KBM-7 (cell line): Measurements from ENCODE around the gene GNB2.

Experiments
- DNase-seq: peaks from one replicate; pipeline ENCODE4 v3.0.0-alpha.2; 2015
- in situ Hi-C: fragments of 300-500 bp; cut with MboI; formaldehyde crosslinking; loops from 2 replicates; pipeline ENCODE4 v1.14.3; 2020; ENCODE audit warnings: low sequenced_read_pairs, low pct_unique_long_range_greater_than_20kb, mixed read lengths

Gene GNB2

DNA sequence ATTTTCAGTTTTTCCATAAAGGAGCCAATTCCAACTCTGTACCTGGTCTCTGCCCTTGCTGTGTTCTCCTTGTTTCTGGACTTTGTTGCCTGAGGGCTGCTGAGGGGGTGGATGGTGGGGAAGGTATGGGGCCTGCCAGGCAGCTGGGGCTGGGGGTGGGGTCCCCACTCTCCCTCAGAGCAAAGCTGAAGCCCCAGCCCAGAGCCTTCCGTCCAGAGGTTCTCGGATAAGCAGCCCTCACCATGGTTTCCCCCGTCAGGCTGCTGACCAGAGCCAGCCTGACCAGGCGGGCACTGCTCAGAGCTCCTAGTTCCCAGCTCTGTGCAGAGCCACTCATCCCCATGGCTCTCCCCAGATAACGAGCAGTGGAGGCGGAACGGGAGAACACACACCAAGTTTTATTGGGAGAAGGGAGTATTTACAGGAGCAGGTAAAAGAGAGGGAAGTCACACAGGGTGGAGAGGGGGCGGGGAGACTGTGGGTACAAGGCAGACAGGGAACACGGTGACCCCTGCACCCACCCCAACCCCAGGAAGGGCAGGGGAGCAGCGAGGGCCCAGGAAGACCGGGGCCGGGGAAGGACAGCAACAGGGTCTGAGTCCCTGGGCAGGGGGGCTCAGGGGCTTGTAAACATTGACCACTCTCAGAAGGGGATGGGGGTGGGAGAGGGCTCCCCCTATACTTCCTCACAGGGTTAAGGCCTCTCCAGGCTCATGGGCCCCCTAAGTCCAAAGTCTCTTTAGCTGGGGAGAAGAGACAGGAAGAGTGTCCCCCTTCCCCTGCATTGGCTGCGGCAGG, 5.8 kb downstream of the GNB2 start:
- in situ Hi-C loops, result no loop called here
- no peak for DNase-seq

DNA sequence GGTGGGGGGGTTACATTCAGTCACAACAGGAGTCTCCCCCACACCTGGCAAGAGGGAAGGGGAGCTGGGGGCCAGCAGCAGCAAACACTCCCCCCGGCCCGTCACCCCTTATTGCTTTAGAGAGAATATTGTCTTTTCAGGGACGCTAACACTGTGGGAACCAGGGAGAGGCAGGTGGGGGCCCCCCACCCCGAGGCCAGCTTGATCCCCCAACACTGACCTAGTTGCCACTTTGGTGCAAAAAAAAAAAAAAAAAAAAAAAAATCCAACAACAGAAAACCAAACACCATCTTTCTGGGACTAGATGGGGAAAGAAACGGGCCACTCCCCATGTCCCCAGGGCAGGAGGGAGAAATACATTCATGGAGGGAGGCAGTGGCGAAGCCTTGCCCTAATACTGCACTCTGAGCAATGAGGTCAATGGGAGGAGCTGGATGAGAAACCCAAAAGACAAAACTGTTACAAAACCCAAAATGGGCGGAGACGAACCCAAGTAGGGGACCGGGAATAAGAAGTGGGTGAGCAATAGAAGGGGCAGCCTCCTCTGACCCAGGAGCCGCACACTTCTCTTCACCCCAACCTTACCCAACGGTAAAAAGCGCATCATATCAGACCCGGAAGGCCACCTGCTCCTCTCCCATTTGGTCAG, 6.5 kb downstream of the GNB2 start:
- in situ Hi-C loops, result no loop called here
- DNase-seq, result no peak

GRCh38 chr7:100680576-100681271, 7.2 kb downstream of the GNB2 start:
- DNase-seq, result no peak

DNA sequence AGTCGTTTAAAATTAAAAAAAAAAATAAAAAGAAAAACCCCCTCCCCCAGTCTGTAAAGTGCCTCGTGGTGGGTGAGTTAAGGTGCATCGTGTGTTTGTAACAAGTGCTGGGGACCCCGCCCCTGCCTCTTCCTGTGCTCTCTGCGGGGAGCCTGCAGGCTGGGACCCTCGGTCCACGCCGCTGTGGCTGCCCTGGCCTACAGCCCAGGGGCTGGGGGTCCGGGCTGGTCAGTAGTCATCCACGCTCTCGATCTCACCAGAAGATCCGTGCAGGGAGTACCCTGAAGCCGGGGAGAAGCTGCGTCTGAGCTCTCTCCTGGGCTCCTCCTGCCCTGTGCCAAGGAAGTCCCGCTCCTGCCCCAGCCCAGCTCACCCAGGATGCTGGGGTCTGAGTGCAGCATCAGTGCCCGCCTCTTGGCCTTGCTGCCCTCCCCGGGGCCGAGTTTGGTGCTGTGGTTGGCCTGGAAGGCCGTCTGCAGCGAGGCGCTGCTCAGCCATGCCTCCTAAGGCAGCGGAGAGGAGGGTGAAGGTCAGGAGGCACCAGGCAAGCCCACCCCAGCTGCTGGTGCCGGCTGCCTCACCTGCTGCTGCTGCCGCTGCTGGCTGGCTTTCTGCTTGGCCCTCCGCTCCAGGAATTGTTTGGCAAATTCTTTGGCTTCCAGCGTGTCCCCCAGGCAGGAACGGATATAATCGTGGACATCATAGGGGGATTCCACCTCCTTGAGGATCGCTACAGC, 8.1 kb downstream of the GNB2 start:
- DNase-seq, result no peak

More at GRCh38 chr7:100680576-100681271, 7.2 kb downstream of the GNB2 start:
- in situ Hi-C loops, result no loop called here

DNA sequence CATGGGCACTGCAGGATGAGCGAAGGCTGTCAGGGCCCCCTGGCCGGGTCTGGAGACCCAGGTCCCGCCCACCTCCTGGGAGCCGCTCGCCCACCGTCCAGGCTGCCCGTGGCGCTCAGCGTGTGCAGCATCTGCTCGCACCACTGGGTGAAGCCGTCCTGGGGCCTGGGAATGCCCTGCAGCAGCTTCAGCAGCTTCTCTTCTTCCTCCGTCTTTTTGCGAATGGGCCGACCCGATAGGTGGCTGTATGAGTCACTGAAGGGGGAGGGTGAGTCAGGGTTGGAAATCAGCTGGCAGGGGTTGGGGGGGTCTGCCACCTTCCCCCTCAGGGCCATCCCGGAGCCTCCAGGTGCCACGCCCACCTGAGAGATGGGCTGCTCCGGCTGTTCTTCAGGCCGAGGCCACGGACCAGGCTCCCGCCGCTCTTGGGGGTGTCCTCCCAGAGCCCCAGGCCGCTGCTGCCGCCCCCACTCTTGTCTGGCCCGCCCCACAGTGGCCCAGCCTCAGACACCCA, 8.7 kb downstream of the GNB2 start:
- no peak for DNase-seq
- in situ Hi-C loops, result no loop called here

More for the DNA sequence above, 8.1 kb downstream of the GNB2 start:
- in situ Hi-C loops, result no loop called here

GRCh38 chr7:100682991-100683658, 9.6 kb downstream of the GNB2 start:
- DNase-seq, result no peak
- in situ Hi-C loops, result no loop called here

GRCh38 chr7:100683659-100684533, 10.4 kb downstream of the GNB2 start:
- in situ Hi-C loops, result no loop called here
- no peak for DNase-seq

GRCh38 chr7:100684534-100685042, 11.0 kb downstream of the GNB2 start:
- in situ Hi-C loops, result no loop called here
- DNase-seq, result no peak

DNA sequence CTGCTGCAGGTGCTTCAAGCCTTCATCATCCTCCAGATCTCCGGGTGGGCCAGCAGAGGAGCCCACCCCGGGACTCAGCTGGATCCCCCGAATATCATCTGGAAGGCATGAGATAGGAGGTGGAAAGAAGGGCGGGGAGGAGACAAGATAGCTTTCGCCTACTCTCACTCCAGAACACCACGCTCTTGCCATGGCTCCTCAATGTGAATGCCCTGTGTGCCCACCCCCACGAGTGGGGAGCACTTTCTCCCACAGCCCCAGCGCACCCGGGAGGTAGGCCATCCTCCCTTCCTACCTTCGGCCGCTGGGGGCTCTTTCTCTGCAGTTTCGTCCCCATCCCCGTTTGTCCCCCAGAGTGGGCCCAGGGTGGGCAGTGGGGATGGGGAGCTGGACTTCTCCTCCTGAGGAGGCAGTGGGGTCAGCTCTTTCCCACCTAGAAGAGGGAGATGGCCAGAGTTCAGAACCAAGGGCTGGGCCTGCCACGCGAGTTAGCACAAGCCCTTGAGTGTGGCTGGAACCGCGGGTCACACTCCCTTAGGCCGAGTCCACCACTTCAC, 11.6 kb downstream of the GNB2 start:
- in situ Hi-C loops, result no loop called here
- DNase-seq, result no peak

- no peak for DNase-seq
- in situ Hi-C loops, result no loop called here
Measured at GRCh38 chr7:100685631-100686145, 12.1 kb downstream of the GNB2 start.

- in situ Hi-C loops, result no loop called here
- no peak for DNase-seq
Measured at GRCh38 chr7:100686201-100686821, 12.8 kb downstream of the GNB2 start.

DNA sequence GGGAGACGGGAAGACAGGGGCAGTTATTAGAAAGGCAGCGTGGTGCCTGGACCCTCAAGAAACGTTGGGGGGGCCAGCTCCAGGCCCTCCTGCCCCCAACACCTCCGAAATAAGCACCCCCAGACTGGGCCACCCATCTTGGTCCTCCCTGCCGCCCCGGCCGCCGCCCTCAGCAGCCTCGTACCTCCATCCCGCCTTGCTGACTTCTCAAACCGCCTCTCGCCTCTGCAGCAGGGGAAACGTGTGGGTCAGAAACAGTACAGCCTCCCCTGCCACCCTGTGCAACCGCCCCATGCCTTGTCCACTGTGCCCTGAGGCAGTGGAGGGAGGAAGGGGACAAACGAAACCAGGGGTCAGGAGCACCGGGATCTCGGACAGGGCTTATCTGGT, 13.3 kb downstream of the GNB2 start:
- in situ Hi-C loops, result no loop called here

GRCh38 chr7:100687261-100687660, 13.7 kb downstream of the GNB2 start:
- in situ Hi-C loops, result no loop called here
- no peak for DNase-seq

More for the DNA sequence above, 13.3 kb downstream of the GNB2 start:
- no peak for DNase-seq

- DNase-seq, result no peak
- in situ Hi-C loops, result no loop called here
Measured at GRCh38 chr7:100687751-100688300, 14.3 kb downstream of the GNB2 start.

DNA sequence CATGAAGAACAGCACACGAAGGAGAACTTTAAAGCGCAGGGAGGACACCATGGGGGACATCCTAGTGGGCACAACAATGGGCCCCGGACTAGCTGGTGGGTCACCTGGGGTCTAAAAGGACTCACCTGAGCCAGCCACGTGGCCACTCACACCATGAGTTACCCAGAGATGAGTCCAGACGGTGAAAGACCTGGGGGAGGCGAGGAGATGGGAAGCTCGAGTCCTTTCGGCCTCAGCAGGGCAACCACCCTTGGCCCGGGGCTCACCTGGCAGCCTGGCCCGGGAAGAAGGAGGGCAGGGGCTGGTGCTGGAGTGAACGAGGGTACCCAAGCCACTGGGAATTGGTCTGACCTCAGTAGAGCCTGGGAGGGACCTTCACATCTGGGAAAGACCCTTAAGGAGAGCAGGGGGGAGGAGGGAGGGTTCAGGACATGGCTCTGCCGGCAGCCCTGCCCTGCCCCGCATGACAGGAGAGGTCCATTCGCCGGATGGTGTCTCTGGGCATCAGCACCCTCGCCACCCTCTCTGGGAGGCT, 14.9 kb downstream of the GNB2 start:
- in situ Hi-C loops, result no loop called here
- no peak for DNase-seq
